ENCODE data around the gene NKX2-3.

- TF ChIP-seq CTCF (IDR thresholded peaks at IDR 0.05), result no peak
- no peak for TF ChIP-seq POLR2A (IDR thresholded peaks at IDR 0.05)
Observed at GRCh38 chr10:99551158-99551557, 18.4 kb downstream of the NKX2-3 start.

Data from Peyer's patch (tissue), 4 donors.